ES-I3 (cell line): ENCODE data around the gene CLK3.
"Not testable (repeated sequence)": the region's sequence is repeated elsewhere in the genome, so short reads cannot be mapped to it uniquely, and the experiment has no call there.

ENCODE experiments used
- H3K36me3 ChIP-seq: 2 replicates; pipeline ENCODE4 v1.6.1; 2013; ENCODE audit warnings: mild to moderate bottlenecking, low read length, control low read depth, moderate library complexity; ENCODE audit not compliant: insufficient read depth
- H3K4me1 ChIP-seq: 2 replicates; pipeline ENCODE4 v1.6.1; 2013; ENCODE audit warnings: mild to moderate bottlenecking, control low read depth, low read length; ENCODE audit not compliant: insufficient read depth
- H3K9ac ChIP-seq: 2 replicates; pipeline ENCODE4 v1.6.1; 2013; ENCODE audit warnings: low read depth, mild to moderate bottlenecking, low read length, moderate library complexity
- H3K9me3 ChIP-seq: 2 replicates; pipeline ENCODE4 v1.6.1; 2013; ENCODE audit warnings: mild to moderate bottlenecking, low read length, moderate library complexity; ENCODE audit not compliant: control insufficient read depth, insufficient read depth

CLK3 gene

DNA sequence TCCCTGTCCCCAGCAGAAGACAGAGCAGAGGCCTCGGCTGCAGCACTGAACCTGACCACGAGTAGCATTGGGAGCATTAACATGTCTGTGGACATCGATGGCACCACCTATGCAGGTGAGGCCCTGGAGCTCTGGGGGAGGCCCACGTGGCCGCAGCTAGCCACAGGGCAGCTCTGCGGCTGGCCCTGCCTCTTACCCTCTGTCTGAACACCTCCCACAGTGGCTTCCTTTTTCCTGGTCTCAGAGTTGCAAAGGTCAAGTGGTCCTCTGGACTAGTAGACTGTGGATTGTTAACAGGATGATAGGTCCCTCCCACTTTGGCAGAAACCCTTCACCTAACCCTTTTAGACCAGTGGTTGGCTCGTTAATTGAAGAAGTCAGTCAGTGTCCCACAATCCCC is 22.5 kb upstream of the CLK3 start:
- Histone ChIP-seq H3K9me3 (no peaks in the 10 kb centered on the region), H3K36me3 (peaks cover 45% of the 10 kb centered on the region), H3K4me1 (no peaks in the 10 kb centered on the region; the same call in 1 of the 2 replicates), H3K9ac (no peak overlapping the region)

DNA sequence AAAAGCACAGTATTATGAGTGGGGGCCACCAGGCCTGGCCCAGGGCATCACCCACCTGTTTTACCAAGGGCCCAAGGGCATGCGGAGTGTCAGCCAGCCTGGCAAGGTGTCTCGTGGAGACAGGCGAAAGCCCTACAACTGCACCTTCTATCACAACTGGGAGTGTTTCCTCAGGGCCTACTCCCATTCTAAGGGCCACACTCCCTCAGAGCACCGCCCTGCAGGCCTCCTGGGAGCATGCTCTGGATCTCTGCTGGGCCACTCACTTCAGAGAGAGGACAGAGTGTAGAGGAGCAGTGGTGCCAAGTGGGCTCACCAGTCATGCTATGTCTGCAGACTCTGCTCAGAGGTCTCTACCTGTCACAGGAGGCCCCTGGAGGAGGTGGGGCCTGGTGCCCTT is 21.2 kb upstream of the CLK3 start:
- Histone ChIP-seq H3K36me3 (peaks cover 42% of the 10 kb centered on the region), H3K9ac (no peak overlapping the region), H3K4me1 (no peaks in the 10 kb centered on the region), H3K9me3 (no peaks in the 10 kb centered on the region)

- no peaks in the 10 kb centered on the region for H3K9me3 ChIP-seq
- H3K36me3 ChIP-seq, result peaks cover 35% of the 10 kb centered on the region
- H3K4me1 ChIP-seq, result no peaks in the 10 kb centered on the region
- H3K9ac ChIP-seq, result no peak overlapping the region
These were observed 20.4 kb upstream of the CLK3 start for GRCh38 chr15:74595271-74595670.

GRCh38 chr15:74596736-74597135 is 18.9 kb upstream of the CLK3 start:
- not testable (repeated sequence) for H3K4me1 ChIP-seq, H3K9me3 ChIP-seq, H3K9ac ChIP-seq
- H3K36me3 ChIP-seq, result peaks cover 27% of the 10 kb centered on the region

- not testable (repeated sequence) for H3K9ac ChIP-seq, H3K9me3 ChIP-seq, H3K4me1 ChIP-seq
- H3K36me3 ChIP-seq, result peaks cover 23% of the 10 kb centered on the region
These were observed 18.4 kb upstream of the CLK3 start for GRCh38 chr15:74597146-74597705.

DNA sequence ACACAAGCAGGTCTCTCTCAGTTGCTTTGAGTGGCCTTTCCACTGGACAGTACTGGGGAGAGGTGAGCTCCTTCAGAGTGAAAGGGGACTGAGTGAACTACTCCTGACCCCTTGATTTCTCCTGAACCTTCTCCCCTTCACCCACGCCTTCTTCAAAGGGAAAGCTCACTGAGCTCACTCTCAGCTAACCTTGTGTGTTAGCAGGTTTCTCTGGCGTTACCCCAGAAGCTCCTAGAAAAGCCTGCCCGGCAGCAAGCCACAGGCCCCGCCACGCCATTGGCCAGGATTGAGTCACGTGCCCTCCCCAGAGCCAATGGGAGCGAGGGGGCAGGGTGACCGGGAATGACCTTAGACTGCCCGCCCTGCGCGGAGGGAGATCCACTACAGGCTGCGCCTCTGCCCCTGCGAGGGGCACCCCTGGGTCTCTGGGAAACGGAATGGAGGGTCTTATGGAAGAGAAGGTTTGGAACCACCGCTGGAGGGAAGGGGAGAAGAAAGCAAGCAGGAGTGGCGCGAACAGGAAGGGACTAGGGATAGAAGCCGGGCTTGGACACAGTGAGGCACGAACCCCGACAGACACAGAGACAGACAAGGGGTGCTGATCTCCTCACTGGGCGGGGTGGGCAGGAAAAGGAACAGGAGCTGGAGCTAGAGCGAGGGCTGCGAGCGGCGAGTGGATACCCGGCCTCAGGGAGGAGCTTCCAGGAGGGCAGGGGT is 17.4 kb upstream of the CLK3 start:
- Histone ChIP-seq H3K9ac (peak overlapping the region; percentile 57), H3K4me1 (no peaks in the 10 kb centered on the region), H3K36me3 (peaks cover 15% of the 10 kb centered on the region), H3K9me3 (no peaks in the 10 kb centered on the region)

GRCh38 chr15:74599156-74599555 is 16.5 kb upstream of the CLK3 start:
- H3K36me3 ChIP-seq, result peaks cover 7% of the 10 kb centered on the region; the same call in 1 of the 2 replicates
- no peak overlapping the region for H3K9ac ChIP-seq
- H3K9me3 ChIP-seq, result no peaks in the 10 kb centered on the region
- no peaks in the 10 kb centered on the region for H3K4me1 ChIP-seq

DNA sequence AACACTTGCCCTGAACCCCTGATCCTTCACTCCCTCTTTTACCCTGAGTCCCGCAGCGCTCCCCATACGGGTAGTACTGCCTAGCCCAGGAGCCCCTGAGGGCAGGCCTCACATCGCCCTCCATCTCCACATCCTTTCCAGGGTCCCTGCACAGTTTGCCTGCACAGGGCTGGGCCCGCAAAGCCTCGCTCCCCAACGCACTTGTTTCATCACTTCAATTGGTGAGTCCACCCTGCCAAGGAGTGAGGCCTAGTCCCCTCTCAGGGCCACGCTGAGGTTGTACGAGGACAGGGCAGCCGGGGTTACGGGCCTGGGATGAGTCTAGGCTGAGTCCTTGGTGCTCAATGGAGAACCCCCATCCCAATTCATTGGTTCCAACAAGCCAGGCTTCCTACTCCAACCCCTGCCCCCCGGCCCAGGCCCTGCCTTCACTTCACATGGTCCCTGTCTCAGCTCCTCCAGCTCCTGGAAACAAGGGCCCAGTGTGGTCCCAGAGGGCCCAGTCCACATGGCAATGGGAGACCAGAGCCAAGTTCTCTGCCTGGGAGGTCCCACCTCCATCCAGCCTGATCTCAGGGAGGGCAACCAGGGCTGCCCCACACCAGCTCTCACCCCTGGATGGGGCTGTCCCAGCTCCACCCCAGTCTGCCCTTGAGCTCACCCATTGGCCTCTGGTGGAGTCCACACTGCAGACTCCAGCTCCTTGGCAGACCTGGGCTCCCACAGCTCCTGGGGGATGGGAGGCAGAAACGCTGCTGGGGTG is 12.4 kb upstream of the CLK3 start:
- Histone ChIP-seq H3K9me3 (no peaks in the 10 kb centered on the region), H3K4me1 (no peaks in the 10 kb centered on the region), H3K9ac (no peak overlapping the region), H3K36me3 (no peaks in the 10 kb centered on the region)

GRCh38 chr15:74603789-74604705 is 11.6 kb upstream of the CLK3 start:
- Histone ChIP-seq H3K4me1 (no peaks in the 10 kb centered on the region), H3K9me3 (no peaks in the 10 kb centered on the region), H3K9ac (no peak overlapping the region), H3K36me3 (no peaks in the 10 kb centered on the region)

- H3K9me3 ChIP-seq, result no peaks in the 10 kb centered on the region
- no peak overlapping the region for H3K9ac ChIP-seq
- no peaks in the 10 kb centered on the region for H3K4me1 ChIP-seq
- H3K36me3 ChIP-seq, result no peaks in the 10 kb centered on the region
These were observed 10.4 kb upstream of the CLK3 start for GRCh38 chr15:74604983-74605794.

GRCh38 chr15:74605795-74606150 is 9.9 kb upstream of the CLK3 start:
- Histone ChIP-seq H3K4me1 (no peaks in the 10 kb centered on the region), H3K36me3 (no peaks in the 10 kb centered on the region), H3K9me3 (no peaks in the 10 kb centered on the region), H3K9ac (no peak overlapping the region)

- H3K9me3 ChIP-seq, result no peaks in the 10 kb centered on the region
- H3K9ac ChIP-seq, result no peak overlapping the region
- no peaks in the 10 kb centered on the region for H3K4me1 ChIP-seq
- no peaks in the 10 kb centered on the region for H3K36me3 ChIP-seq
These were observed 6.8 kb upstream of the CLK3 start for GRCh38 chr15:74608786-74609185.

- H3K9me3 ChIP-seq, result no peaks in the 10 kb centered on the region
- H3K4me1 ChIP-seq, result no peaks in the 10 kb centered on the region
- H3K36me3 ChIP-seq, result no peaks in the 10 kb centered on the region
- H3K9ac ChIP-seq, result no peak overlapping the region
These were observed 5.7 kb upstream of the CLK3 start for GRCh38 chr15:74609938-74610301.
